HG02885 (cell line): ENCODE measurements around the gene PFKL.
"Not testable (repeated sequence)": the region's sequence is repeated elsewhere in the genome, so short reads cannot be mapped to it uniquely, and the experiment has no call there.

Source experiments
- ATAC-seq: cut with Tn5 transposase; IDR thresholded peaks from one replicate; pipeline ENCODE4 v1.9.1; 2021; ENCODE audit warnings: mild to moderate bottlenecking; ENCODE audit not compliant: unreplicated experiment, poor library complexity

PFKL gene

DNA sequence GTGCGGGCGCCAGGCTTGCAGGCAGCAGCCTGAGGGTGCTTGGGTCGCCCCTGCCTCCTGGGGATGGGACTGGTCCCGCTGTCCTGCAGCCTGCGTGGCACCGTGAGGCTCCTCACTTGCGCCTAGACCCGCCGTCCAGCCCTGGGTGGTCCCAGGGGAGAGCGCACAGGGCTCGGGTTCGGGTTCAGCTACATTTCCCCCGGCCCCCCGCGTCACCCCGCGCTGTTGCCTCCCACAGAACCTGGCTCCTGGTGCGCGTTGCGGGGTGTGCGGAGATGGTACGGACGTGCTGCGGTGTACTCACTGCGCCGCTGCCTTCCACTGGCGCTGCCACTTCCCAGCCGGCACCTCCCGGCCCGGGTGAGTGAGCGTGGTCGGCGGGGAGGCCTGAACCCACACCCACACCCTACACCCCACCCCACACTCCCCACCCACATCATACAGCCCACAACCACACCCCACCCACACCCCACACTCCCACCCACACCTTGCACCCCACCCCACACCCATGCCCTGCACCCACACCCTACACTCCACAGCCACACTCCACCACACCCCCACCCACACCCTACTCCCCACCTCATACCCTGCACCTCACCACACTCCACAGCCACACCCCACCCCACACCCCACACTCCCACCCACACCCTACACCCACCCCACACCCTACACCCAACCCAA is 6.2 kb upstream of the PFKL start:
- ATAC-seq: no peak

DNA sequence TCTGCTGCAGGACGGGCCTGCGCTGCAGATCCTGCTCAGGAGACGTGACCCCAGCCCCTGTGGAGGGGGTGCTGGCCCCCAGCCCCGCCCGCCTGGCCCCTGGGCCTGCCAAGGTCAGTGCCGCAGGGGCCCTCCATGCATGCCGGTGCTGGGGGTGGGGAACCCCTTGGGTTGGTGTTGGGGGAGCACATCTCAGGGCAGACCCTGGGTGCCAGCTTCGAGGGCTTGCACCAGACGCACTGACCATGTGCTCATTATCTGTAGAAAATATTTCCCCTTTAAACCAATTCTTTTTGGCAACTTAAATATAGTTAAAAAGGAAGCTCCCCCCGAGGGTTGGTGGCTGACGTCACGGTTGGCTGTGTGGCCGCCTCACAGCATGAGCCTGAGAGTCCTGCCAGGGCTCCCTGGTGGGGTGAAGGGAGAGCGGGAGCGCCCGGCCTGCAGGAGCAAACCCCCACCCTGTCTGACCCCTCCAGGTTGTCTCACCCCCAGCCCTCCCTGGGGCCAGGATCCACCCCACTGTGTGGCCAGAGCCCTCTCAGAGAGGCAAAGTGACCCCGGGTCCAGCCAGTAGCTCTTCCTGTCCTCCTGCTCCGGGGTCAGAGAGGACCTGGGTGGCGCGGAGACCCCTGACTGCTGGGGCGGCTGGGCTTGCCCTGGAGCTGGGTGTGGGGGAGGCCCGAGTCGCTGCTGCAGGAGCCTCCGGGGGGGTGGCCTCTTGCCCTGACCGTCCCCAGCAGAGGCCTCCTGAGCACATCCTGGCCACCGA is 5.3 kb upstream of the PFKL start:
- ATAC-seq: no peak

DNA sequence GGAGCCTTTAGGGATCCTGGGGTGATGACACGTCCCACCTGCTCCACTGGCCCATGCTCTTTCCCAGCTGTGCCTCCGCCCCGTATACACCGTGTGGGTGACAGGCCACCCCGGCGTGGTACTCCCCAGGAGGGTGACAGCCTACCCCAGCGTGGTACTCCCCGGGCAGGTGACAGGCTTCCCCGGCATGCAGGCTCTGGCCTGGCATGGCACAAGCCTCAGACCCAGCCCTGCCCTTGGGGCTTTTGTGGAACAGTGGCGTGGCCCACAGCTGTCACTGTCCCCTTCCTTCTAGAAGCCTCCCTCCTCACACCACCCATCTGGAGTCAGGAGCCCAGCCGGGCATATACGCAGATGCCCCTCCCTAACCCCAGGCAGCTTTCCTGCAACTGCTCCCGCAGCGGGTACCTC is 4.7 kb upstream of the PFKL start:
- no peak for ATAC-seq

DNA sequence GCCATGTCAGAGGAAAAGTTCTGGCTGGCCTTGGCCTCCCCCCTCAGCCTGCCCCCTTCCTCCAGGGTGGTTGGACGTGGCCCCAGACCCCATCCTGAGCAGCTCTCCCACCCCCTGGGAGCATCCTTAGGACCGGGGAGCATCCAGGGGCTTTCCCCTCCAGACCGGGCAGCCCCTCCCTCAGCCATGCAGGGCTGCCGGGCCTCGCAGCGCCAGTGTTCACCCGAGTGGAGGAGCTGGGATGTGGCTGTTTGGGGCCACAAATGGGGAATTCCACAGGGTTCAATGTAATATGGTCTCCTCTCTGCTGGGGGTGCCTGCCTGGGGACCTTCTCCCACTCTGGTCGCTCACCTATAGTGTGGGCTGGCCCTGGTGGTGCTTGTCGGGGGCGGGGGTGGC is 4.2 kb upstream of the PFKL start:
- no peak for ATAC-seq

DNA sequence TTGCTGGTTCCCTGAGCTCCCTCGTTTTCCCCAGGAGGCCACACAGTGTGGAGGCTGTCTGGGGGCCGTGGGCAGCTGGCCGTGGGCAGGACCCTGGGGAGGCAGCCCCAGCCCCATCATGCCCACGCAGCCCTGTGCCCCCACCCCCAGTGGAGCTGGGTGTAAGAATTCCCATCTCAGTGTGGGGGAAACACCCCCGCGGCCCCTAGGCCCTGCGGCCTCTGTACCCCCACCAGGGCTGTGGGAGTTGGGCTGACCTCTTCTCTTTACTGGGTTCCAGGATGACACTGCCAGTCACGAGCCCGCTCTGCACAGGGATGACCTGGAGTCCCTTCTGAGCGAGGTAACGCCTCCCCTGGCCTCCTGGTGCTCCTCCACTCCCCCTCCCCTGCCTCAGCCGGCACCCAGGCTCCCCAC is 3.7 kb upstream of the PFKL start:
- ATAC-seq: no peak

DNA sequence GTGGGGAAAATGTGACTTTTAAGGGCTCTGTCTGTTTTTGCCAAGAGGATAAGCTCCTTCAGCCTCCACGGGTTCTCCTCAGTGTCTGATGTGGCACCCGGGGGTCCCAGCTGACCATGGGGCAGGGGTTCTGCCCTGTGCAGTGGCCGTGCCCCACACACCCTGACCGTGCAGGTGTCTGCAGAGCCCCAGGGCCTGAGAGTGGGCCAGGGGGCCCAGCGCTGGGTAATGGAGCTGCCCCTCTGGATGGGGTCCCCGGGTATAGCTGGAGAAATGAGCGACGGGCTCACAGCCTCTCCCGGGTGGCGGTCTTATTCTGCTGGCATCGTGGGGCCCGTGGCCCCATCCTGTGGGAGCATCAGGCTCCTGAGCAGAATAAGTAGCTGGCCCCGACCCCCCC is 2.9 kb upstream of the PFKL start:
- ATAC-seq: no peak

DNA sequence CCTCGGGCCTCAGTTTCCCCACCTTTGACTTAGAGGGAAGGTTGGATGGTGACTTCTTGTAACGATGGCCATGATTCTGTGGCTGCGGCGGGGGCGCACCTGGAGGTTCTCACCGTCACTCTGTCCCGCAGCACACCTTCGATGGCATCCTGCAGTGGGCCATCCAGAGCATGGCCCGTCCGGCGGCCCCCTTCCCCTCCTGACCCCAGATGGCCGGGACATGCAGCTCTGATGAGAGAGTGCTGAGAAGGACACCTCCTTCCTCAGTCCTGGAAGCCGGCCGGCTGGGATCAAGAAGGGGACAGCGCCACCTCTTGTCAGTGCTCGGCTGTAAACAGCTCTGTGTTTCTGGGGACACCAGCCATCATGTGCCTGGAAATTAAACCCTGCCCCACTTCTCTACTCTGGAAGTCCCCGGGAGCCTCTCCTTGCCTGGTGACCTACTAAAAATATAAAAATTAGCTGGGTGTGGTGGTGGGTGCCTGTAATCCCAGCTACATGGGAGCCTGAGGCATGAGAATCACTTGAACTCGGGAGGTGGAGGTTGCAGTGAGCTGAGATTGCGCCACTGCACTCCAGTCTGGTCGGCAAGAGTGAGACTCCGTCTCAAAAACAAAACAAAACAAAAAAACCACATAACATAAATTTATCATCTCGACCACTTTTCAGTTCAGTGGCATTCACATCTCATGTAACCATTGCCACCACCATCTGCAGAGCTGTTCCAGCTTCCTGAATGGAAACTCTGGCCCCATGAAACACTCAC is 2.1 kb upstream of the PFKL start:
- ATAC-seq: no peak

DNA sequence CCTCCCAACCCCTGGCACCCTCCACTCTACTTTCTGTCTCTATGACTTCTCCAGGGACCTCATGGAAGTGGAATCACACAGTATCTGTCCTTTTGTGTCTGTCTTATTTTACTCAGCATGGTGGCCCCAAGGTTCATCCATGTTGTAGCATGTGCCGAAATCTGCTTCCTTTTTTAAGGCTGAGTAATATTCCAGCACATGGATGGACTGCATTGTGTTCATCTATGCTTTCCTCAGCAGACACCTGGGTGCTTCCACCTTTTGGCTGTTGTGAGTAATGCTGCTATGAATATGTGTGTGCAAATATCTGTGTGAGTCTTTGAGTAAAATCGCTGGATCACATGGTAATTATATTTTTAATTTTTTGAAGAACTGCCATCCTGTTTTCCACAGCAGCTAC is 1.6 kb upstream of the PFKL start:
- ATAC-seq: no peak

DNA sequence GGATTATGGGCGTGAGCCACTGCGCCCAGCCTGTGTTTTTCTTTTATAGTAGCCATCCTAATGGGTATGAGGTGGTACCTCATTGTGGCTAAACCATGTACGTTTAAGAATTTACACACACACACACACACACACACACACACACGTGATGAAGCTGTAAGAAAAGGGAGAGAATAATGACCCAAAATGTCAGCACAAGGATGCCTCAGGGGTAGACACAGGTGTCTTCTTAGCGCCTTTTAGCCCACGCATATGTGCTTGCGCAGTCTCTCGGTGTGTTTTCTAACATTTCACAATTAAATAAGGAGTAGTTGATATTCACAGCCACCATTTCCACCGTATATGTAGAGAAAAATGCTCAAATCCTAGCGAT is 782 bp upstream of the PFKL start:
- ATAC-seq: no peak

DNA sequence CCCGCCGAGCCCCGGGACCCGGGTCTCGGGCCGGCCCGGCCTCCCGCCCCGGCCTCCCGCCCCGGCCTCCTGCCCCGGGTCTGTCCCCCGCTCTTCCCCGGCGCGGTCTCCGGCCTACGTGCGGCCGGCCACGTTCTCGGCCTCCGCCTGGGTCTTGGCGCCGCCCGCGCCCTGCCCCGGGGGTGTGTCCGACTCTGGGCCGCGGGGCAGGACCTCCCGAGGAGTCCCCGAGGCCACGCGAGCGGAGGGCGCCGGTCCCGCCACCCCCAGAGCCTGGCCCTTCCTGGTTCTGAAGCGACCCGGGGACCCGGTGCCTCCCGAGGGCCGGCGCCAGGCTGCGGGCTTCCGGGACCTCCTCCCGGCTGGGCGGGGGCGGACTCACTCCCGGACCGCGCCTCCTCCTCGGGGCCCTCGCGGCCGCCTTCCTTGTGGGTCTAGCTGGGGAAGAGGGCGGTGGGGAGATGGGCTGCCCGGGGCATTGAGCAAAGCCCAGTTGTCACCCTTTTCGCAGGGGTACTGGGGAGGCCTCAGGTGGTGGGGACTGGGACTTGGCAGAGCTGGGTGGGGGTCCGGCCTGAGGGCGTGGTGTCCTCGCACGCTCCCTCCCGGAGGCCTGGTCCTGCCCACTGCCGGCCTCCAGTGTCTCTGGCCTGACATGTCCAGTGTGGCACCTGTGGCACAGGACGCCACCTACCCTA is 558 bp downstream of the PFKL start:
- peak; percentile 37 for ATAC-seq

DNA sequence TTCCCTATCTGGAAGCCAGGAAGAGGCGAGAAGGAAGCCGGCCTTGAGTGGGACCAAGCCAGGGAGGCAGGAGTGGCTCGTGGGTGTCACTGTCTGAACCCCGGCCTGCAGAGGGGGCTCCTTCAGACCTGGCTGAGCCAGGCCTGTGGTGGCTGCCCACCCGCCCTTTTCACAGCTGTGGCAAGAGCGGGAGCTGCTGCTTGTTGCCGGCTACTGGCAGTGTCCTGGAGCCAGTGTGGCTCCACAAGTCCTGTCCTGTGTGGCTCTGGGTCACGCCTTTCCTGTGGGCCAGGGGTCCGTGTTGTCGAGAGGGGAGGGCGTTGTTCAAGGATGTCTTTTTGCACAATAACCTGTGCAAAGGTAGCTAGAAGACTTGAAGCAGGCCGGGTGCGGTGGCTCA is 1.3 kb downstream of the PFKL start:
- ATAC-seq: no peak

DNA sequence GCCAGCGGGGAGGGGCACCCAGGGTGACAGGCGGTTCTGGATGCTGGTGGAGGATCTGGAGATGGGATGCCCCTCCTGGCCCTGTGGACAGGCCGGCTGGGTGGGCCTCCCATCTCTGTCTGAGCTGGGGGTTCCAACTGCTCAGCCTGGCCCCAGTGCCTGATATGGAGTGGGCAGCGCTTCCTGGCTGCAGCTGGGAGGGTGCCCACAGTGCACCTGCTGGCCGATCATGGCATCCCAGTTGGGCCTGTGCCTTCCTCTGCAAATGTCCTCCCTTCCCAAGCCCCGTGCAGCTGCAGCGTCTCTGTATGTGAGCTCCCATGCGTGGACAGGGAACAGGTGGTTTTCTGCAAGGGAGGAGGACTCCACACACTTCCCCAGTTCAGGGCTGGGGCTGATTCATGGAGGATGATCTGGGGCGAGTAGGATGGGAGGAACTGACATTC is 2.1 kb downstream of the PFKL start:
- ATAC-seq: no peak

DNA sequence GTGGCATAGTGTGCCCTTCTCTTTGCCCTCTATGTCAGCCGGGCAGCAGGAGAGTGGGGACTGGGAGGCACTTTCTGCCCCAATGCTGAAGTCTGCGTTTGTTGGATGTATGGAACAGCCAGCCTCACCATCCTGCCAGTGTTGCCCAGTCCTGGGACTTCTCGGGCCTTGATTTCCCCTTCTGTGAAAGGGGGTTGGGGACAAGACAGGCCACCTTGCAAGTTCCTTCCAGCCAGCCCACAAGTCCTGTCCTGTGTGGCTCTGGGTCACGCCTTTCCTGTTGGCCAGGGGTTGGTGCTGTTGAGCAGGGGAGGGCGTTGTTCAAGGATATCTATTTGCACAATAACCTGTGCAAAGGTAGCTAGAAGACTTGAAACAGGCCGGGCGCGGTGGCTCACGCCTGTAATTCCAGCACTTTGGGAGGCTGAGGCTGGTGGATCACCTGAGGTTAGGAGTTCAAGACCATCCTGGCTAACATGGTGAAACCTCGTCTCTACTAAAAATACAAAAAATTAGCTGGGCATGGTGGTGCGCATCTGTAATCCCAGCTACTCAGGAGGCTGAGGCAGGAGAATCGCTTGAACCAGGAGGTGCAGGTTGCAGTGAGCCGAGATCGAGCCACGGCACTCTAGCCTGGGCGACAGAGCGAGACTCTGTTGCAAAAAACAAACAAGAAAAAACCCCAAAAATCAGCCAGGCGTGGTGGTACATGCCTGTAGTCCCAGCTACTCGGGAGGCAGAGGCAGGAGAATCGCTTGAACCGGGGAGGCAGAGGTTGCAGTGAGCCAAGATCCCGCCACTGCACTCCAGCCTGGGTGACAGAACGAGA is 2.9 kb downstream of the PFKL start:
- ATAC-seq: not testable (repeated sequence)

DNA sequence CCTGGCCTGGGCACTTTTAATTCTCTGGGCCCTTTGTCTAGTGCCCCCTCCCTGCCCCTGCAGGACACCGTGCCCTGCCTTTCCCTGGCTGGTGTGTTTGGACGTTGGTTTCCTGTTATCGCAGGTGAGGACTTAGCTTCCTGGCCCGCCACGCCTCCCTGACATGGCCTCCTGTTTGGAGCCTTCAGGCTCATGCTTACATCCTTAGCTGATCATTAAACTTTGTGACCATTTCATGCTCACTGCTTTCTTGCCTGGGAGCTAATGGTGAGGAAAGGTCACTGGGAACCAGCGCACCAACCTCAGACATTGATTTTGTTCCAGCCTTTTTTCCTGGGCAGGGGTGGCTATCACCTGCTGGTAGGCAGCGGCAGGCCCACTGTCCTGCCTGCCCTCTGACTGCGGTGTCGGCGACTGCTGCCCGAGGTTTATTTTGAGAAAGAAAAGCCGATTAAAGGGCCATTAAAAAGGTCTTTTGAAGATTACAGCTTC is 3.7 kb downstream of the PFKL start:
- ATAC-seq: no peak

DNA sequence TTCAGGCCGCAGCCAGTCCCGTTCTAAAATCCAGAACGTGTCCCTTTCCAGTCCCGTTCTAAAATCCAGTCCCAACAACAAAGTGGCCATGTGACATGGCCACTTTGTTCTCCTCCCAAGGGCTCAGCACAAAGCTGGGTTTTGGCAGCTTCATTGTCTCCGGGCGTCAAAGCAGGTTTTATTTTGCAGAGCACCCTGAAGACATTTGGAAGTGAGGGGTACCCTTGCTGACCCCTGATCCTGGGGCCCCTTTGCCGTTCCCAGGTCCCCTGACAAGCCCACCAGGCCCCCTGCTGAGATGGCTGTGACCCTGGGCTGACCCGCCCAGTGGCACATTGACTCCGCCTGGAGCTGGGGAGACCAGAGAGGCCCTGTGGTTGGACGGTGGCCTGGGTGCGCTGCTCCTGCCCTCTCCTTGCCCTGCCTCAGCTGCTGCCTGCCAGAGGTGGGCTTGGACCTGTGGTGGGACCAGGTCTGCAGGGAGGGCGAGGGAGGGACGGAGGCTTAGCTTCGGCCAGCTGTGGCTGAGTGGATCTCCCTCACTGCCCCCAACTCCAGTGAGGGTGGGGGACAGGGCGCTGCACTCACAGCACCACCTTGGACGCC is 4.3 kb downstream of the PFKL start:
- no peak for ATAC-seq

DNA sequence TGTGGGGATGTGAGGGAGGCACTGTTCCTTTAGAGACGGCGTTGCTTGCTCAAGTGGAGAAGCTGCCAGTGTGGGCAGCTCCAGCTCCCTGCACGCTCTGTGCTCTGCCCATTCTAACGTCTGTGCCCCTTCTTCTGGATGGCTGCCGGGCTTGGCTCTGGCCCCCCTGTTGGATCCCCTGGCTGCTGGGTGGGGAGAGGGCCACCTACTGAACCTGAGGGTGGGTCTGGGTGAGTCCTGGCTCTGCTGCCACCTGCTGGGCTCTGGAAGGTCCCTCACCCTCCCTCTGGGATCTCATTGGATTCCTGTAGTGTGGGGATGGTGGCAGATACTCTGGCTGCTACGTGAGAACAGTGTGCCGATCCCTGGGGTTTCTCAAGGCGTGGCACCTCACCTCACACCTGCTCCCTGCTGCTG is 5.0 kb downstream of the PFKL start:
- ATAC-seq: no peak

DNA sequence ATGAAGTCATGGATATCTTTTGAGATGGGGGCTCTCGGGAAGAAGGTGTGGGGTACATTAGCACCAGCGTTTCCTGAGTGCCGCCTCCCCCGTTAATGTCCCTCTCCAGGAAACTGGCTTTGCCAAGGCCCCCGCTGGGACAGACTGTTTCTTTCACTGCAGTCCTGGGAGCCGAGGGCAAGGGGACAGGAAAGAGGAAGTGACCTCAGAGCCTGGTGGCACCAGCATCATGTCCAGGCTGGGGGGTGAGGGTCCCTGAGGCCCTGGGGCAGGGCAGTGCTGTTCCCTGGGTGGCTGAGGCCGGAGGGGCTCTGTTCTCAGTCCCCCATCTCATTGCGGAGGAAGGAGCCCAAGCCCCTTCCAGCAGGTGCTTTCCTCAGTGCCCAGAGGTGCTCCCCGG is 5.8 kb downstream of the PFKL start:
- ATAC-seq: no peak

DNA sequence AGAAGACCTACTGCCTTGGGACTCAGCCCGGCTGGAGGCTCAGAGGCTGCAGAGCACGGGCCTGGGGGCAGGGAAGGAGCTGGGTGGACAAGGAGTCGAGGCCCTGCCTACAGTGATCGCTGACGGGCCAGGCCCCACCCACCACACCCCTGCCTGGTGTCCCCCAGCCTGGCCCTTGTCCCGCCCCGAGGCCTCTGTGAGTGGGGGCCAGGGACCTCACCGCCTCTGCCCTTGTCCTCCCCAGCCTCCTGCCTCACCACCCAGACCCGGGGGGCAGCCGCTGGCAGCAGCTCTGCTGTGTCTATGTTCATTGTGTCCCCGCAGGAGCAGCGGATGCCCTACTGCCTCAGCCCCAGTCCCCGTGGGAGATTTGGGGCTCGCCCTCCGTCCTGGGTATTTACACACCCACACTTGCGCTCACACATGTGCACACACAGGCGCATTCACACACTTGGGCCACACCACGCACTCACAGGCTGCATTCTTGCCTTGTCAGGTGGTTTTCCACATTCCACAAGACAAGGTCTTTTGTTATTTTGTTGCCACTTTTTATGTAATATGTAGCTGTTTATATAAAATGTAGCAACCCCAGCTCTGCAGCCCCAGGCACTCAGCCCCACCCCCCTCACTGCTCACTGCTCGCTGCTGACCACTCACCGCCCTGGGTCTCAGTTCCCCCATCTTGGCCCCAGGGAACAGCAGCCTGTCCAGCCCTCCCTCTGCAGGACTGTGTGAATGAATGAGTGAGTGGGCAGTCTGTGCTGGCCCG is 7.3 kb downstream of the PFKL start:
- no peak for ATAC-seq
